GM23338 (cell line): ENCODE measurements around the gene C13orf46. TPM values are rescaled to one million over a fixed set of nuclear protein-coding genes. Genes with fewer than 3 reads are reported as not detected.

Experiments used
- EZH2phosphoT487 ChIP-seq: fragments of 200-600 bp; sonication (generic); IDR thresholded peaks from one replicate; pipeline ENCODE4 v1.8.1; 2018; ENCODE audit warnings: antibody characterized with exemption; ENCODE audit not compliant: unreplicated experiment
- ZNF114 ChIP-seq: fragments of 250-450 bp; sonication (Bioruptor Pico); IDR thresholded peaks from 2 replicates; pipeline ENCODE4 v1.5.0; 2020; ENCODE audit warnings: mild to moderate bottlenecking, moderate library complexity
- polyA plus RNA-seq: library from polyadenylated mRNA; unstranded; fragments of >200 nt; fragmentation: Nextera tagmentation; extraction: Ambion mirVana; gene quantifications from 2 replicates; pipeline ENCODE4 v1.2.1, GENCODE V29; 2016
- total RNA-seq: library from RNA; depleted of rRNA; stranded (reverse); fragments of >200 nt; shearing (Covaris generic); gene quantifications from 2 replicates; pipeline ENCODE4 v1.2.3, GENCODE V29; 2014
- TF ChIP-seq, protein P1 (sequence below): fragments of 250-450 bp; sonication (Bioruptor Pico); IDR thresholded peaks from 2 replicates; pipeline ENCODE4 v1.5.0; 2020; ENCODE audit warnings: mild to moderate bottlenecking, moderate library complexity
- TF ChIP-seq, protein P2 (sequence below): IDR thresholded peaks from one replicate; pipeline ENCODE4 v1.6.1; 2018; ENCODE audit warnings: antibody characterized with exemption; ENCODE audit not compliant: unreplicated experiment

The C13orf46 gene
- total and polyA plus RNA-seq, 2 experiments from 2014 or later, result 0.44 to 1.5 TPM

DNA sequence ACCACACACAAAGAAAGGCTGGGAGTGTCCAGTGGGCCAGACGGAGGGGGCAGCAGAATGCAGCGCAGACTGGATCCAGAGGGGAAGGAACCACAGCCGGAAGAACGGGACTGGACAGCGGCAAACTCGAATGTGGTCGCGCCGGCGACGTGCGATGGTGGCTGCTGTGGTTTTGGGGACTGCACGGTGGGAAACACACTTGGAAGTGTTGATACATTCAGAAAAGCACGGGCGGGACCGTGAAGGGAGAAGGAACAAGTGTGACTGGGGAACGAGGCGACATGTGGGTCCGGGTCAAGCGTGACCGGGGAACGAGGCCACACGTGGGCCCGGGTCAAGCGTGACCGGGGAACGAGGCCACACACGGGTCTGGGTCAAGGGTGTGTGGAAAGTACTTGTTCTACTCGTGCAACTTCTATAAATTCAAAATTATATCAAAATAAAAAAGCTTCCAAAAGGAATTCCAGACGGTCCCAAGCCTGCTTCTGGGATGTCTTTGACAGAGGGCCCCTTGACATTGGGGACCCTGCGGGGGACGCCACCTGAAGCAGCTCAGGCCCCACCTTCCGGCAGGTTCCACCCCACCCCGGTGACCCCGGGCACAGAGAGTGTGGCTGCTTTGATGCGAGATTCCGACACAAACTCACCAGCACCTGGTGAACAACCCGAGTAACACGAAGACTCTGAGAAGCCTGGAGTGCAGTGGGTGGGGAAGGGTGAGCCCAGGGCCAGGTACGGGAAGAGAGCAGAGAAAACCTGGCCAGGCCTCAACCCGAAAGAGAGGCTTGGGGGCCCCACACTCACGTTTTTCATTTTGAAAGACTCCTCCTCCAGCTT lies 25.1 kb upstream of the C13orf46 start (continued):
- TF ChIP-seq, protein P1, sequence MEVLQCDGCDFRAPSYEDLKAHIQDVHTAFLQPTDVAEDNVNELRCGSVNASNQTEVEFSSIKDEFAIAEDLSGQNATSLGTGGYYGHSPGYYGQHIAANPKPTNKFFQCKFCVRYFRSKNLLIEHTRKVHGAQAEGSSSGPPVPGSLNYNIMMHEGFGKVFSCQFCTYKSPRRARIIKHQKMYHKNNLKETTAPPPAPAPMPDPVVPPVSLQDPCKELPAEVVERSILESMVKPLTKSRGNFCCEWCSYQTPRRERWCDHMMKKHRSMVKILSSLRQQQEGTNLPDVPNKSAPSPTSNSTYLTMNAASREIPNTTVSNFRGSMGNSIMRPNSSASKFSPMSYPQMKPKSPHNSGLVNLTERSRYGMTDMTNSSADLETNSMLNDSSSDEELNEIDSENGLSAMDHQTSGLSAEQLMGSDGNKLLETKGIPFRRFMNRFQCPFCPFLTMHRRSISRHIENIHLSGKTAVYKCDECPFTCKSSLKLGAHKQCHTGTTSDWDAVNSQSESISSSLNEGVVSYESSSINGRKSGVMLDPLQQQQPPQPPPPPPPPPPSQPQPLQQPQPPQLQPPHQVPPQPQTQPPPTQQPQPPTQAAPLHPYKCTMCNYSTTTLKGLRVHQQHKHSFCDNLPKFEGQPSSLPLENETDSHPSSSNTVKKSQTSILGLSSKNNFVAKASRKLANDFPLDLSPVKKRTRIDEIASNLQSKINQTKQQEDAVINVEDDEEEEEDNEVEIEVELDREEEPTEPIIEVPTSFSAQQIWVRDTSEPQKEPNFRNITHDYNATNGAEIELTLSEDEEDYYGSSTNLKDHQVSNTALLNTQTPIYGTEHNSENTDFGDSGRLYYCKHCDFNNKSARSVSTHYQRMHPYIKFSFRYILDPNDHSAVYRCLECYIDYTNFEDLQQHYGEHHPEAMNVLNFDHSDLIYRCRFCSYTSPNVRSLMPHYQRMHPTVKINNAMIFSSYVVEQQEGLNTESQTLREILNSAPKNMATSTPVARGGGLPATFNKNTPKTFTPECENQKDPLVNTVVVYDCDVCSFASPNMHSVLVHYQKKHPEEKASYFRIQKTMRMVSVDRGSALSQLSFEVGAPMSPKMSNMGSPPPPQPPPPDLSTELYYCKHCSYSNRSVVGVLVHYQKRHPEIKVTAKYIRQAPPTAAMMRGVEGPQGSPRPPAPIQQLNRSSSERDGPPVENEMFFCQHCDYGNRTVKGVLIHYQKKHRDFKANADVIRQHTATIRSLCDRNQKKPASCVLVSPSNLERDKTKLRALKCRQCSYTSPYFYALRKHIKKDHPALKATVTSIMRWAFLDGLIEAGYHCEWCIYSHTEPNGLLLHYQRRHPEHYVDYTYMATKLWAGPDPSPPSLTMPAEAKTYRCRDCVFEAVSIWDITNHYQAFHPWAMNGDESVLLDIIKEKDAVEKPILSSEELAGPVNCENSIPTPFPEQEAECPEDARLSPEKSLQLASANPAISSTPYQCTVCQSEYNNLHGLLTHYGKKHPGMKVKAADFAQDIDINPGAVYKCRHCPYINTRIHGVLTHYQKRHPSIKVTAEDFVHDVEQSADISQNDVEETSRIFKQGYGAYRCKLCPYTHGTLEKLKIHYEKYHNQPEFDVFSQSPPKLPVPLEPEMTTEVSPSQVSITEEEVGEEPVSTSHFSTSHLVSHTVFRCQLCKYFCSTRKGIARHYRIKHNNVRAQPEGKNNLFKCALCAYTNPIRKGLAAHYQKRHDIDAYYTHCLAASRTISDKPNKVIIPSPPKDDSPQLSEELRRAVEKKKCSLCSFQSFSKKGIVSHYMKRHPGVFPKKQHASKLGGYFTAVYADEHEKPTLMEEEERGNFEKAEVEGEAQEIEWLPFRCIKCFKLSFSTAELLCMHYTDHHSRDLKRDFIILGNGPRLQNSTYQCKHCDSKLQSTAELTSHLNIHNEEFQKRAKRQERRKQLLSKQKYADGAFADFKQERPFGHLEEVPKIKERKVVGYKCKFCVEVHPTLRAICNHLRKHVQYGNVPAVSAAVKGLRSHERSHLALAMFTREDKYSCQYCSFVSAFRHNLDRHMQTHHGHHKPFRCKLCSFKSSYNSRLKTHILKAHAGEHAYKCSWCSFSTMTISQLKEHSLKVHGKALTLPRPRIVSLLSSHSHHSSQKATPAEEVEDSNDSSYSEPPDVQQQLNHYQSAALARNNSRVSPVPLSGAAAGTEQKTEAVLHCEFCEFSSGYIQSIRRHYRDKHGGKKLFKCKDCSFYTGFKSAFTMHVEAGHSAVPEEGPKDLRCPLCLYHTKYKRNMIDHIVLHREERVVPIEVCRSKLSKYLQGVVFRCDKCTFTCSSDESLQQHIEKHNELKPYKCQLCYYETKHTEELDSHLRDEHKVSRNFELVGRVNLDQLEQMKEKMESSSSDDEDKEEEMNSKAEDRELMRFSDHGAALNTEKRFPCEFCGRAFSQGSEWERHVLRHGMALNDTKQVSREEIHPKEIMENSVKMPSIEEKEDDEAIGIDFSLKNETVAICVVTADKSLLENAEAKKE (CRISPR knock-in tag), result no peak
- TF ChIP-seq, protein P2, sequence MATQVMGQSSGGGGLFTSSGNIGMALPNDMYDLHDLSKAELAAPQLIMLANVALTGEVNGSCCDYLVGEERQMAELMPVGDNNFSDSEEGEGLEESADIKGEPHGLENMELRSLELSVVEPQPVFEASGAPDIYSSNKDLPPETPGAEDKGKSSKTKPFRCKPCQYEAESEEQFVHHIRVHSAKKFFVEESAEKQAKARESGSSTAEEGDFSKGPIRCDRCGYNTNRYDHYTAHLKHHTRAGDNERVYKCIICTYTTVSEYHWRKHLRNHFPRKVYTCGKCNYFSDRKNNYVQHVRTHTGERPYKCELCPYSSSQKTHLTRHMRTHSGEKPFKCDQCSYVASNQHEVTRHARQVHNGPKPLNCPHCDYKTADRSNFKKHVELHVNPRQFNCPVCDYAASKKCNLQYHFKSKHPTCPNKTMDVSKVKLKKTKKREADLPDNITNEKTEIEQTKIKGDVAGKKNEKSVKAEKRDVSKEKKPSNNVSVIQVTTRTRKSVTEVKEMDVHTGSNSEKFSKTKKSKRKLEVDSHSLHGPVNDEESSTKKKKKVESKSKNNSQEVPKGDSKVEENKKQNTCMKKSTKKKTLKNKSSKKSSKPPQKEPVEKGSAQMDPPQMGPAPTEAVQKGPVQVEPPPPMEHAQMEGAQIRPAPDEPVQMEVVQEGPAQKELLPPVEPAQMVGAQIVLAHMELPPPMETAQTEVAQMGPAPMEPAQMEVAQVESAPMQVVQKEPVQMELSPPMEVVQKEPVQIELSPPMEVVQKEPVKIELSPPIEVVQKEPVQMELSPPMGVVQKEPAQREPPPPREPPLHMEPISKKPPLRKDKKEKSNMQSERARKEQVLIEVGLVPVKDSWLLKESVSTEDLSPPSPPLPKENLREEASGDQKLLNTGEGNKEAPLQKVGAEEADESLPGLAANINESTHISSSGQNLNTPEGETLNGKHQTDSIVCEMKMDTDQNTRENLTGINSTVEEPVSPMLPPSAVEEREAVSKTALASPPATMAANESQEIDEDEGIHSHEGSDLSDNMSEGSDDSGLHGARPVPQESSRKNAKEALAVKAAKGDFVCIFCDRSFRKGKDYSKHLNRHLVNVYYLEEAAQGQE, result no peak
- no peak for TF ChIP-seq EZH2phosphoT487
- TF ChIP-seq ZNF114 (CRISPR knock-in tag), result no peak
